Panc1 (cell line): ENCODE measurements around the gene SNTB2.
"Not testable (repeated sequence)": the region's sequence is repeated elsewhere in the genome, so short reads cannot be mapped to it uniquely, and the experiment has no call there.

Experiments
- CTCF ChIP-seq: fragments of 450-650 bp; IDR thresholded peaks from 2 replicates; pipeline ENCODE4 v1.5.1; 2017; ENCODE audit warnings: mild to moderate bottlenecking
- POLR2AphosphoS5 ChIP-seq: IDR thresholded peaks from 2 replicates; pipeline ENCODE4 v1.6.1; 2012; ENCODE audit warnings: mild to moderate bottlenecking, low read depth, low read length, moderate library complexity
- REST ChIP-seq, 2 experiments: IDR thresholded peaks; 2 replicates each; pipeline ENCODE4 v1.6.1; 2011 to 2012; ENCODE audit warnings: low read depth in 2 of 2, control low read depth in 1 of 2, low read length in 1 of 2, mild to moderate bottlenecking in 1 of 2, moderate library complexity in 1 of 2; ENCODE audit not compliant: insufficient read depth in 1 of 2
- SIN3A ChIP-seq: IDR thresholded peaks from 2 replicates; pipeline ENCODE4 v1.6.1; 2012; ENCODE audit warnings: low read depth, mild to moderate bottlenecking, low read length, moderate library complexity, borderline replicate concordance; ENCODE audit not compliant: insufficient read depth

- not testable (repeated sequence) for TF ChIP-seq CTCF; POLR2AphosphoS5; REST (IDR thresholded peaks at IDR 0.05; ENCODE audit: insufficient read depth in 1 of 2, low read depth in 2 of 2, low read length in 1 of 2); SIN3A
Observed at GRCh38 chr16:69149621-69150020, 37.3 kb upstream of the SNTB2 start.
